ENCODE measurements around the gene SLC30A7. TPM values are rescaled to one million over a fixed set of nuclear protein-coding genes. Genes with fewer than 3 reads are reported as not detected.
A peak's percentile ranks its signal among the peaks of the same experiment; 100 is the strongest.

SLC30A7 gene
- total and polyA plus RNA-seq, 2 of the 13 experiments (the other 11 are each of a cell fraction or from before 2014, with no cell fraction given): 8.3 to 40.8 TPM

DNA sequence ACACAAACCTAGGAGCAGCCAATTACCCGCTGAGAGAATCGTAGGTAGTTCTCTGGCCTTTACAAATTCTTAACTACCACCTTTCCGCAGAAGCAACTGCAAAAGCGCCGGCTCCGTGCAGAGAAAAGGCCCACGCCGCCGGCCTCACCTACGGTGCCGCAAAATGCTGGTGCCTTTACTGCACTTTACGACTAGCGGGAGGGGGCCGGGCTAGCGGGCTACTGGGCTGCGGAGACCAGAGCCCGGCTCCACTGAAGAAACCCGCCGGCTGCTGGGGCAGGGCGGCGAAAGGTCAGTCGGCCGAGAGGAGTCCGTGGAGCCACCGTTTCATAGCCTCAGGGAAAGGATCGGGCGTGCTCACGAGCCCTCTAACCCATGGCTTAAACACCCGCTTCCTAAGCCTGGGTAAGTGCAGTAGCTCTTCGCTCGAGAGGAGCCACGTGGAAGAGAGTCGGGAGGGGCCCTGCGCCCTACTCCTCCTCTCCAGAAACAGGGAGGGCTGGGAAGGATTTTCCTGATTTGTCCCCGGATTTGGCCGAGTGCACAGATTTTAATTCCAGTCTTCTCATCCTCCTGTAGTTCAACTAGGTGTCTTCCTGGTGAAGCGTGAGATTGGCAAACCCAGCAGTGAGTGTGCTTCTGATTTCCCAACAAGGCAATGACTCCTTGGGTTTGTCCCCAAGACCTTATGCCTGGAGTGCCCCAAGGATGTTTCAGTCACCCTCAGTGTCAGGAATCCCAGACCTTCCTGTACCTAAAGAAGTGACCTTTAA lies 130.0 kb downstream of the SLC30A7 start, which contains the start of gene DPH5 (continued):
- TF ChIP-seq ZNF225 (CRISPR knock-in tag; IDR thresholded peaks at IDR 0.05) (no peak), ONECUT2 (CRISPR knock-in tag; IDR thresholded peaks at IDR 0.05) (peak; percentile 21; the same call in 1 of the 2 replicates), ATM (IDR thresholded peaks at IDR 0.05; ENCODE audit: borderline replicate concordance) (no peak), MED8 (CRISPR knock-in tag; IDR thresholded peaks at IDR 0.05; ENCODE audit: insufficient replicate concordance) (peak; percentile 14), PPARG (CRISPR knock-in tag; conservative IDR thresholded peaks at IDR 0.05) (peak; percentile 45; the same call in 1 of the 2 replicates), SP4 (CRISPR knock-in tag; IDR thresholded peaks at IDR 0.05) (no peak), KAT7 (CRISPR knock-in tag; IDR thresholded peaks at IDR 0.05; ENCODE audit: borderline replicate concordance) (peak; percentile 62; the same call in 1 of the 2 replicates), DMTF1 (CRISPR knock-in tag; IDR thresholded peaks at IDR 0.05) (no peak), ZNF790 (CRISPR knock-in tag; IDR thresholded peaks at IDR 0.05; ENCODE audit: borderline replicate concordance) (no peak), CEBPB (IDR thresholded peaks at IDR 0.05; ENCODE audit: borderline replicate concordance, low read depth, low read length) (no peak; the same call in 1 of the 2 replicates), ZMAT5 (CRISPR knock-in tag; IDR thresholded peaks at IDR 0.05; ENCODE audit: borderline replicate concordance, low read depth) (no peak), SCMH1 (CRISPR knock-in tag; IDR thresholded peaks at IDR 0.05; ENCODE audit: borderline replicate concordance) (no peak), ZNF605 (CRISPR knock-in tag; IDR thresholded peaks at IDR 0.05) (peak; percentile 68; the same call in 1 of the 2 replicates), IKZF1 (IDR thresholded peaks at IDR 0.05) (no peak), SALL2 (CRISPR knock-in tag; IDR thresholded peaks at IDR 0.05) (no peak), IRF1 (CRISPR knock-in tag; IDR thresholded peaks at IDR 0.05; ENCODE audit: low read depth) (no peak), NR2F1 (CRISPR knock-in tag; IDR thresholded peaks at IDR 0.05) (no peak), SNRNP70 (IDR thresholded peaks at IDR 0.05; ENCODE audit: low read depth, low read length) (no peak), UBTF (CRISPR knock-in tag; IDR thresholded peaks at IDR 0.05) (peak; percentile 69), ZBTB3 (CRISPR knock-in tag; IDR thresholded peaks at IDR 0.05; ENCODE audit: borderline replicate concordance, low read depth) (no peak), ERF (CRISPR knock-in tag; IDR thresholded peaks at IDR 0.05) (peak; percentile 40; the same call in 1 of the 2 replicates), ZNF34 (CRISPR knock-in tag; IDR thresholded peaks at IDR 0.05; ENCODE audit: borderline replicate concordance) (no peak; the same call in 1 of the 2 replicates)
- TF ChIP-seq, protein P1, sequence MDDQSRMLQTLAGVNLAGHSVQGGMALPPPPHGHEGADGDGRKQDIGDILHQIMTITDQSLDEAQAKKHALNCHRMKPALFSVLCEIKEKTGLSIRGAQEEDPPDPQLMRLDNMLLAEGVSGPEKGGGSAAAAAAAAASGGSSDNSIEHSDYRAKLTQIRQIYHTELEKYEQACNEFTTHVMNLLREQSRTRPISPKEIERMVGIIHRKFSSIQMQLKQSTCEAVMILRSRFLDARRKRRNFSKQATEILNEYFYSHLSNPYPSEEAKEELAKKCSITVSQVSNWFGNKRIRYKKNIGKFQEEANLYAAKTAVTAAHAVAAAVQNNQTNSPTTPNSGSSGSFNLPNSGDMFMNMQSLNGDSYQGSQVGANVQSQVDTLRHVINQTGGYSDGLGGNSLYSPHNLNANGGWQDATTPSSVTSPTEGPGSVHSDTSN (CRISPR knock-in tag; IDR thresholded peaks at IDR 0.05; ENCODE audit: borderline replicate concordance): no peak
